Spleen (tissue), 7 donors: ENCODE results near the gene ANKDD1A.

ENCODE experiments used
- CTCF ChIP-seq, 11 experiments: fragments of 200-600 bp in 7 of 11; fragments of 450-650 bp in 4 of 11; sonication (generic) in 4 of 11; IDR thresholded peaks in 8 of 11; conservative IDR thresholded peaks in 3 of 11; 1 replicate in 7 of 11; 2 replicates in 4 of 11; pipeline versions ENCODE4 v1.4.0 to v1.8.0; 2016 to 2021; ENCODE audit warnings: antibody characterized with exemption in 11 of 11, inconsistent platforms in 4 of 11, mild to moderate bottlenecking in 1 of 11
- POLR2A ChIP-seq, 3 donors: fragments of 450-650 bp; IDR thresholded peaks; one replicate each; pipeline ENCODE4 v1.5.1; 2017; ENCODE audit warnings: antibody characterized with exemption in 3 of 3, mild to moderate bottlenecking in 1 of 3
- donor health status: DM: no; HTN: no; CAD: no; lungs with moderate emphysema.
- donor health status: DM: no; HTN: no; CAD: no.
- donor health status: DM: no; HTN: no; CAD: no.

- TF ChIP-seq CTCF (IDR thresholded peaks at IDR 0.05 in 8 of 11, conservative IDR thresholded peaks at IDR 0.05 in 3 of 11) (peak in 1 of 11 experiments; percentile 2), POLR2A (IDR thresholded peaks at IDR 0.05) (no peak)
Measured at GRCh38 chr15:64904189-64904588, 7.5 kb upstream of the ANKDD1A start.
